NCI-H748 (cell line): ENCODE data around the gene GPR27.

Experiments used
- DNase-seq: peaks from one replicate; lab custom pipeline; 2025; ENCODE audit not compliant: unreplicated experiment; lab: John Stamatoyannopoulos, UW

GPR27 gene

DNA sequence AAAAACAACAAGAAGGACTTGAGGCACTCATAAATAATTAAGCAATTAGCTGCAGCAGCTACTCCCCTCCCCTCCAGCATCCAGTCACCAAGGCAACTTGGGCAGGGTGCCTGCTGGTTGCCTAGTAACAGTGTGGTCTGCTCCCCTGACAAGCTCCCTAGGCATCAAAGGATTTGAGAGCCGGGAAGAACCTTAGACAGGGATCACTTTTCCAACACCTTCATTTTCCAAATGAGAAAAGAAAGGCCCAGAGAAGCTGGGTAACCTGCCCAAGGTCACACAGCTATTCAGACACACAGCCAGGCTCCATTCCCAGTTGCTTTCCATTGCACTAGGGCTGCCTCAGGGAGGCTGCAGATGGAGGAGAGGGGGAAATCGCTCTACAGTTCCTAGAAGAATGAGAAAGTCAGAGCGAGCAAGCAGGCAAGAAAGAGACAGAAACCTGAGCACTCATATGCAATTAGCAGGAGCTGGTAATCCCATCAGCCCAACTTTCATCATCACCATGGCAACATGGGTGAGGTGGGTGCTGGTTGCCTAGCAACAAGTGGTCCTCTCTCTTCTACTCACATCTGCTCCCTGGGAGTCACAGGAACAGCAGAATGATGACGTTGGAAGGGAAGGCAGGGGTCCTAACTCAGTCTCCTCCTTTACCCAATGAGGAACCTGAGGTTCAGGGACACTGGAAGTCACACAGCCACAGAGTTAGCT, 24.9 kb upstream of the GPR27 start:
- peak; percentile 94 for DNase-seq

DNA sequence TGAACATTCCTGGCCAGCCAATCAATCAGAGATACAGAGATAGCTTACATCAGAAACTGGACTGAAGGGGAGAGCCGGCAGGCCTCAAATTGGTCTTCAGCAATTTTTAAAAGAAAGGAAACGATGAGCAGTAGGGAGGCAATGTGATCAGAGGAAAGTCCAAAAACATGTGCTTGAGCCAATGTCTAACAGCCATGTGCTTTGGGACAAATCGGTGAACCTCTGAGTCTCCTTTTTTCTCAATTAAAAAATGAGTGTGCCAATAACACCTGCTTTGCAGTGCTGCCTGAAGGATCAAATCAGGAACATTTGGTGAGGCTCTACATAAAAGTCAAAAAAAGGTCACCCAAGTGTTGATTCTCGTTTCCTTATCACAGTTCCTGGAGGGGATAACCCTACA, 21.0 kb upstream of the GPR27 start:
- no peak for DNase-seq

DNA sequence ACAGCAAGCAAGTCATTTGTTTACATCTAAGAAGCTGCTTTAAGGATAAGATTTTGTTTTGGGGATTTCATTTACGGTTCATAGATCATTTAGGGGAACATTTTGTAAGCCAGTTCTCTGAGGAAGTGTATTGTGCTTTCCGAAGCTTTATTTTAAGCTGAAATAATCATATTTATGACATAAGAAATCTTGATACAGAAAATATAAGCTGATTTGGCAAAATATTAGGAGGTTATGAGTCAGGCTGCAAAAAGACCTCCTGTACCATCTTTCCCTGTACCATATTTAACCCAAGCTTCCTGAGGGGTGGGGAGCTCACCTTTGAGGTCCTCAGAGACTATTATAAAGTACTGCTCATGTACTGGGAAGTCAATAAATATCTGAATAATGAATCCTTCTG, 20.3 kb upstream of the GPR27 start:
- DNase-seq, result no peak

DNA sequence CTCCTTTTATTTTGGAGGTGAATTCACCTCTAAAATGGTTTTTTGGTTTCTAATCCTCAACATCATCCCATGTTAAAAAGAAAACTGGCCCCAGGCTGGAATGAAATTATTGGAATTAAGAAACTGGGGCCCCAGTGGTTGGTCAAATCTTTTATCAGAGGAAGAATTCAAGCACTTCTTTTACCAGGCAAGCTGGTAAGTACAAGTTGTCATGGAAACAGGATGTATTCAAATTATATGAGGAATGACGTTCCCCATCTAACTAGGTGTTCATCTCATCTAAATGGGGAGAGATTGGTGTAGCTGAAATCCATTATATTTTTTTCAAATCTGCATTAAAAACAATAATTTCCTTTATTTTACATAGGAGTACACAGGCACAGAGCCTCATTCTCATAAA, 18.8 kb upstream of the GPR27 start:
- no peak for DNase-seq

DNA sequence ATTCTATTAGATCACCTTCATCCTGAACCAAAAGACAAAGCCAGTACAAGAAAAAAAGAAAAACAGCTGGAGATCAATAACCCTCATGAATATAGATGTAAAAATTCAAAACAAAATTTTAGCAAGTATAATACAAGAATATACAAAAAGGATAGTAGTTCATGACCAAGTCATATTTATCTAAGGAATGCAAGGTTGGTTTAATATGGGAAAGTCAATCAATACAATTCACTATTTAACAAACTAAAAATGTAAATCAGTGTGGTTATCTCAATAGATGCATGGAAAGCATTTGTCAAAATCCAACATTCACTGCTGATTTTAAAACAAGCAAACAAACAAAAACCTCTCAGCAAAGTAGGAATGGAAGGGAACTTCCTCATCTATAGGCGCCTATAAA, 11.0 kb upstream of the GPR27 start:
- no peak for DNase-seq

DNA sequence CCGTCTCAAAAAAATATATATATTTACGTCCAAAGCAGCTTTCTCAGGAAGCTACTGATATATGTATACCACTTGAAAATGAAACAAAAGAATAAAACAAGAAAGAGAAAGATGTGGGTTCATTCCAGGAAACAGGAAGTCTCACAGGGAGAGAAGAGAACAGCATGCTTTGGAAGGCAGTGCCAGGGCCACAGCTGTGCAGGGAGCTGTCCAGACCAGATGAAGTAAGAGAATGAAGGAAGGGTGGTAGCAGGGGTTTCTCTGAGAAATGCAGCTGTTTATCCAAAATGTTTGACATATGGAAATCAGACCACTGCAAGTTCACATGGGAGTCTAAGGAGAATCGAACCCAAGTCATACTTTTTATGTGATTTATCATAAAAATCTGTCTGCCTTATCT, 8.9 kb upstream of the GPR27 start:
- DNase-seq, result no peak

DNA sequence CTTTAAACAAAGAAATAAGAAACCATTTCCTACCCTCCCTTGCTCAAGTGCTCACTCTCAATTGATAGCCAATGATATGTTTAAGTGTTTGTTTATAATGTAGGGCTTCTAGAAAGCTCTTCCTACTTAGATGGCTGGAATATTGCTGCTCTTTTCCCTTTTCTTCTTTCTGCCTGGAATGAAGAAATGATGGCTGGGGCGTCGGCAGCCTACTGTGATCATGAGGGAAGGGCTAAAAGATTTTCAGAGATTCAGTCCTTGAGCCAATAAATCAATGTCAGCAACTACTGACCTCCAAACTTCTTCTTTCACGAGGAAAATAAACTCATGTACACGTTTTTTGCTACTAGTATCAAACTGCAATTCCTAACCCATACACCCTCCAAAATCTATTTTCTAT, 2.1 kb upstream of the GPR27 start:
- no peak for DNase-seq

DNA sequence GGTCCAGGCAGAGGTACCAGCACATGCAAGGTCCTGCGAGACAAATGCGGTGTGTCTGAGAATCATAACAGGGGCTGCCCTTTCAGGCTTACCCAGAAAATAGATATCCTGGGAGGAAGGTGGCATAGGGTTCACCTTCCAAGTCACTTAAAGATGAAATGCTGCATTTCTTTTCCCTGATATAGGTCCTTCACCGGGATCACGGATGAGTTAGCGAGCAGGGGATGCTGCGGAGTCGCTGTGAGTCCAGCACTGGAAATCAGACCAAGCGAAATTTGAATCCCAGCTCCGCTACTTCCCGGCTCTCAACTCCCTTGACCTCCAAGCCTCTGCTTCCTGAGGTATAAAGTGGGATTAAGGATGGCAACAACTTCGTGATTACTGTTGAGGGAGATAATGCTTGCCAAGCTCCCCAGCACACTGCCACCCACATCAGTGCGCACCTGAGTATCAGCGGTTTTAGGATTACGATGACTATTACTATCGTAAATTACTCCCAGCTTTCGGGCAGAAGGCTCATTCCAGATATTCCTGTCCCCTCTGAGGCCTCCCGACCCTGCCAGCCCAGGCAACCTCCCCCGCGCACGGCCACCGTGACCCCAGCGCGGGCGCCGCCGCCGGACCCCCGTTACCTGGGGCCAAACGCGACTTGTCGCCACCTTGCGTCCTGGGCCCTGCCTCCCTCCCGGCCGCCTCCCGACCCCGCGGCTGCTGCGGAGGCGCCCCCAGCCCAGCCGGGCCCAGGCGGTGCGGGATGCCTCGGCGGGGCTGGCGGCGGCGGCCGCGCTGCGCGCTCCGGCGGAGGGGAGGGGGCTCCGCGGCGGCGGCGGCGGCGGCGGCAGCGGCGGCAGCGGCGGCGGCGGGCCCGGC, 589 bp upstream of the GPR27 start:
- peak; percentile 42 for DNase-seq

DNA sequence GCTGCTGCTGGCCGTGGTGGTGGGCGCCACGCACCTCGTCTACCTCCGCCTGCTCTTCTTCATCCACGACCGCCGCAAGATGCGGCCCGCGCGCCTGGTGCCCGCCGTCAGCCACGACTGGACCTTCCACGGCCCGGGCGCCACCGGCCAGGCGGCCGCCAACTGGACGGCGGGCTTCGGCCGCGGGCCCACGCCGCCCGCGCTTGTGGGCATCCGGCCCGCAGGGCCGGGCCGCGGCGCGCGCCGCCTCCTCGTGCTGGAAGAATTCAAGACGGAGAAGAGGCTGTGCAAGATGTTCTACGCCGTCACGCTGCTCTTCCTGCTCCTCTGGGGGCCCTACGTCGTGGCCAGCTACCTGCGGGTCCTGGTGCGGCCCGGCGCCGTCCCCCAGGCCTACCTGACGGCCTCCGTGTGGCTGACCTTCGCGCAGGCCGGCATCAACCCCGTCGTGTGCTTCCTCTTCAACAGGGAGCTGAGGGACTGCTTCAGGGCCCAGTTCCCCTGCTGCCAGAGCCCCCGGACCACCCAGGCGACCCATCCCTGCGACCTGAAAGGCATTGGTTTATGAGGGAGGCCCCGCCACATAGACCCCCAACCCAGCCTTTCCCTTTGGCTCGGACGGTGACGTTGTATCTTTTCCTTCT, 1.1 kb downstream of the GPR27 start:
- DNase-seq, result peak; percentile 44

DNA sequence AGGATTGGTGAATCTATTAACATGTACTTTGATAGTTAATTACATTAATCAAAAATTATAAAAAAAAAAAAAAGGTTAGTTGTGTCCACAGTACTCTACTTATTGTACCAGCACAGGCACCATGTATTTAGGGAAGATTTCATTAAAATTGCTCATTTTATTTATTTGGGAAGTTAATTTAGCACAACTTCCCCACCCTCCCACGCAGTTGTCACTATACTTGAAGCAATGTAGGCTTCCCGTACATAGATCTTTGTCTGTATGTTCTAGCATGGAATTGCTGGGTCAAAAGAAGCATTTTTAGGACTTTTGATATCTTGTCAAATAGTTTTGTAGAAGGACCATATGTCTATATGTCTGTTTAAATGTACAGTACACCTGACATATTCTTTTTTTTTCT, 4.4 kb downstream of the GPR27 start:
- no peak for DNase-seq

DNA sequence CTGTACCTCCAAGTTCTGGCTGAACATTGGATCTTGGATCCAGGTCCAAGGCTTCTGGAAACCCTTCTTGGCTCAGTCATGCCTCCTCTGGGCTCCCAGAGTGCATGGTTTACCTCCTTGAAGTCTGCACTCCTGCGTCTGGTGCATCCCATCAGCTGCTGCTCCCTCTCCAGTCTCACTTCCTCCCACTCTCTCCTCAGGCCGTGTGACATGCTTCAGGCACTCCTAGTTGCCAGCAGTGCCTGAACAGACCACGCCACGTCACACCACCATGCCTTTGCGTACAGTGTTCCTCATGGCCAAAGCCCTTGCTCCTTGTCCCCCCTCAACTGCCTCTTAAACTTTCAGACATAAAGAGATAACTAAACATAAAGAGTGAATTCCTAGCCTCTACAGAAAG, 5.7 kb downstream of the GPR27 start:
- no peak for DNase-seq

DNA sequence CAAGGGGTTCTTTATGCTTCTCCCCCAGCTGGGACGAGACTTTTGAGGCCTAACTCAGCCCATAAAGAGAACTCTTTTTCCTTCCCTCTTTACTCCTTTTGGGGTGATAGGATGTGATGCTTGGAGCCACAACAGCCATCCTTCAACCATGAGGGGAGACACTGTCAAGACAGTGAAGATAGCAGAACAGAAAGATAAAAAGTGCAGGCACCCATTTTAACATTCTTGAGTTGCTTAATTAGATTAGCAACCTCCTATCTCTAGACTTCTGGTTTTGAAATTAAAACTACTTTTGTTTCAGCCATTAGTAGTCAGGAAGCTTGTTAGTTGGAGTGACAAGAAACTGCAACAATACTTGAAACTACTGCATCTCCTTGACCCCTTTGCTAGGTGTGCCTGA, 6.5 kb downstream of the GPR27 start:
- no peak for DNase-seq

DNA sequence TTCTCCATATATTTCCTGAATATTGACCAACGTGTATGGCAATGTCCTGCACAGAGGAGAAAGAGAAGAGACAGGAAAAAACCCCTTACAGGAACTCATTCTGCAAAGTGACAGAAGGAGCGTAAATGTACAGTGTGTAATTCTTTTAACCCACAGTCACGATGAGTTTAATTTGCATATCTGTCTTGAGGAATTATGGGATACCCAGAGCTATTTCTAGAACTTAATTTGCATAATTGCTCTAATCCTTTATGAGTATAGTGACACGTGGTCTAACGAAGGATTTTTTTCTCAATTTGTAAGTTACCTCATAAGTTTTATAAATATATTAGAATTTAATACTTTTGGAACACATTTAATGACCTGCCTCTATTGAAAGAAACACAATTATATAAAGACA, 9.8 kb downstream of the GPR27 start:
- no peak for DNase-seq

DNA sequence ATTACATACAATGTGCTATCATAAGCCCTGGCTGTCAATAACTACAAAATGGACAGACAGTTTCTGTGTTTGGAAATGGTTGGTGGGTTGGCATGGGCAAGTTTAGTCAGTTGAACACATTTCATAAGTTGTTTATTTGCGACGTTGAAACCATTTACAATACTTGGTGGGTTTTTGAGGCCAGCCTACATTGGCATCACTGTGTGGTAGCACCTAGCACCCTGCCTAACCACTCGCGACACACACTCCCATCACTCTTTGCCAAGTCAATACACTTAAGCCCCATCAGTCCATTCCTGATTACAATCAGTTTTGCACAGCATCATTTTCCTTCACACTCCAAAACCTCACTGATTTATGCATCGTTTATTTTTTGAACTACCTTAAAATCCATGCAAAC, 17.5 kb downstream of the GPR27 start:
- DNase-seq, result no peak

DNA sequence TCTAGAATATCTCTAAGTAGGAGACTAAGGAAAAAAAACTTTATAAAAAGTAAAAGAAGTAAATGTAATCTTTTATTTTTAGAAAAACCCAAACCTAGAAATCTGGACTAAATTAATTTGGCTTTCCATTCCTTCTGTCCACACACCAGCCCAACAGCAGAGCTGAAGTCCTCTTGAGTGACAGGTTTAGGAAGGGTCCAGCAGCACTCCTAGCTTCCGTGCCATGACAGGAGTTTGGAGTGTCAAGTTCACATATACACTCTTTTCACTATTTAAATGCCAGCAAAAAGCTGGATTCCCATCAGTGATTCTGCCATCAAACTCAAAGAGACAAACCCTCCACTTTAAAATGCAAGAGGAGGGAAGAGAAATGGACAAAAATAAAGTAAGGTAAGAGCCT, 18.2 kb downstream of the GPR27 start:
- DNase-seq, result no peak

DNA sequence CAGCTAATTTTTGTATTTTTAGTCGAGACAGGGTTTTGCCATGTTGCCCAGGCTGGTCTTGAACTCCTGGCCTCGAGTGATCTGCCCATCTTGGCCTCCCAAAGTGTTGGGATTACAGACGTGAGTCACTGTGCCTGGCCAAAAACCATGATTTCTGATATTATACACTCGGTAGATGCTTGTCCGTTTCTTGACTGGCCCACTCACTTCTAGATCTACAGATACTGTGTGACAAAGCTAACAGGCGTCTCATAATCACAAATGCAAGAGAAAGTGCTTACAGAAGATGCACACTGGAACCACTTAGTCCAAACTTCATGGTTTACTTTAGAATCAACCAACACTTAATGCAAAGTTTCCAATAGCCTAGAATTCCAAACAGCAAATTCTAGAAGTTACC, 22.9 kb downstream of the GPR27 start:
- no peak for DNase-seq

DNA sequence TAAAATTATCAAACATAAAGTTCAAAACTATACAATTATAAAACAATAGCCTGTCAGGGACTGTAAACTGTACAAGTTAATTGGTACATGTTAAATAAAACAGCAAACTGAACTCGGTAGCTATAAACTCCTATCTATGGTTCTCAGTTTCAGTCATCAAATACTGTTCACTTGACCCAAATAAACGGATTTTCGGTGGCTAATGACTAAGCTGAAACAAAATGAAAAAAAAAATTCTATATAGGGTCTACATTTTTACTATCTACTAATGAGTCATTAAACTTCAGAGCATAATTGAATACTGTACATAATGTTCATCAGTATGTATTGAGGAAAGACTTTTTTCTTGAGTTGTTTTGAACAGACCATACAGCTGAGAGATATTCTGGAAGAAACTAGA, 24.7 kb downstream of the GPR27 start:
- DNase-seq, result no peak

DNA sequence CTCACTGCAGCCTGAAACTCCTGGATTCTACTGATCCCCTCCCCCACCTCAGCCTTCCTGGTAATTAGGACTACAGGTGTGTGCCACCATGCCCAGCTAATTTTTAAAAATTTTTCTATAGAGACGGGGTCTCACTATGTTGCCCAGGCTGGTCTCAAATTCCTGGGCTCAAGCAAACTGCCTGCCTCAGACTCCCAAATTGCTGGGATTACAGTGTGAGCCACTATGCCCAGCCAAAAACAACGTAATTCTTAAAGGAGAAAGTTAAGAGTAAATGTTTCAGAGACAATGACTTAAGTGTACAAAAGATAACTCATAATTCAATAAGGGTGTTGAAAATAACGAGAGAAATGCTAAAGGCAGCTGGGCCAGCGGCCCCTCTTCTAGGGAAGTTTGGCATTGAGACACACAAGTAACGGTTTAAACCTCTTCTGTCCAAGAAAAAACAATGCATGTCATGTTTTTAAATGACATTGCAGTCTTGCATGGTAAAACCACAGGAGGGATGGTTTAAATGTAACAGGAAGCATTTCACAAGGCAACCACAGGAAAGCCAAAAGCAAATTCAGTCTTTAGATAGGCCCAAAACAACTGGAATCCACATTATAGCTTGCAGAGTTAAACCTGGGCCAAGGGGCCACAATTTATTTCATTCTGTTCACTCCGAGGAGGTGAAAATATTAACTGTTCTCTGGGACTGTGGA, 26.2 kb downstream of the GPR27 start:
- DNase-seq, result no peak

DNA sequence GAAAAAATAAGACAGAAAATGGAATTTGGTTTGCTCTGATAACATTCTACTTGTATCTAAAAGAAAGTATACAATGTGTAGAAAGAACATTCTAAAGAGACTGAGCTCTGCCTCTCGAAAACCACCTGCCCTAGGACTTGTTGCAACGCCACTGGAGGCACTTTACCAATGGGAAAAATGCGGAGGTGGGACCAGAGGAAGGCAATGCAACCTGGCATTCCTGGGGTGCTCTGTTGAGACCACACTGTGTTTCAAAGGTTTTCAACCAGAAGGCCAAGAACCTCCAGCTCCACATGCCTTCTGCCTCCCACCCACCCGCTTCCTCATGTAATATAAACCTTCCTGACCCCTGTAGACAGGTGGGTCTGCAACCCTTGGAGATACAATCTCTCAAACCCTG, 26.8 kb downstream of the GPR27 start:
- no peak for DNase-seq

DNA sequence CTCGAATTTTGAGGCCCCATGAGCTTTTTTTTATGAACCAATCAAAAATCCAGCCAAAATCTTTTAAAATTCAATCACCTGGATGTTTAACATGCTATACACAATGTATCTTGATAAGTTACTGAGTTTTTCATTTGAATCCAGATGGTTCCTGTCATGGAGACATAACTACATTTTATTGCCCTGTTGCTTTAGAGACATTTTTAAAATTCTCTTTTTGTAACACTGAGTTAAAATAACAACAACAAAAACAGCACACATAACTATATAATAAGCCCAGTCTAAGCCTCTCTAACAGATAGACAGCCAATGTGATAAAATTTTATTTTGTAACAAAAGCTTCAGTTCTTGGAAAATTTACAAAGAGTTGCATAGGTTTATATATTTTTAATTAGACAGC, 29.5 kb downstream of the GPR27 start:
- no peak for DNase-seq

DNA sequence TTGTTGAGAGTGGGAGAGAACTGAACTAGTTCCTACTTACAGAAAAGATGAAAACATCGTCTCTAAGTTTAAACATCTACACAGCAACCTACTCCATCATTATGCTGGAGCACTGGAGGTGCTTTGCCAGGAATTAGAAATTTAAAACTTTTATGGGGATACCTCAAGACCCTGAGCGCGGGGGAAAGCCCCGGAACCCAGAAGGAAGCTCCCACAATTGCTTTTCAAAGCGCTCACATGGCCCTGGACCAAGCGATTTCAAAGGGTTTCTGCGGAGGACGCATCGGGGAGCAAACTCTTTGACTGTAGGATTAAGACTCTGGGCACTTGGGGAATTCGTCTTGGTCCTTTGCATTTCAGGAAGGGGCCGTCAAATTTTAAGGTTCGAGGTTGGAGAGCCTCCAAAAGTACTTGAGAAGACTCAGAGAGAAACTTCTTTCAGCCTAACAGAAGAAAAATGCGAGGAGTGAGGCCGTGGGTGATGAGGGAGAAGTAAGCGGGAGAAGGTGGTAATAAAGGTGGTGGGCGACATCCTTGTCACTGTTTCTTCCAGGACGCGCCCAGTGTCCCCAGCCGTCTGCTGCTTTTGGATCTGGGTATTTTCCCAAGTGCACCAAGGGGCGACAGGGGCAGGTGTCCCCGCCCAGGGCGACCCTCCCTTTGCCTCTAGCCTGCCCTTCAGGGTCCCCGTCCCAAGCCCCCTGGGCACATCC, 30.7 kb downstream of the GPR27 start:
- no peak for DNase-seq
